IMR-90 (cell line): ENCODE measurements around the gene KCNJ3. TPM values are rescaled to one million over a fixed set of nuclear protein-coding genes. Genes with fewer than 3 reads are reported as not detected.

Experiments
- ATAC-seq: fragments of 200-7000 bp; cut with Tn5 transposase; 2 replicates; pipeline ENCODE4 v1.9.1; 2020; ENCODE audit warnings: low read depth, mild to moderate bottlenecking, moderate library complexity
- BruUV-seq: library from RNA; stranded (reverse); fragments of 400-500 nt; replicated peaks from 2 replicates; lab custom pipeline; 2021; lab: Mats Ljungman, UMichigan
- CTCF ChIA-PET: fragments of 300-600 bp; formaldehyde crosslinking; extraction: SDS; loops from one replicate; lab custom pipeline; 2021; ENCODE audit warnings: antibody characterized with exemption; lab: Yijun Ruan, JAX
- POLR2A ChIA-PET: fragments of 300-600 bp; sonication (Branson Sonifier 250); formaldehyde crosslinking; loops from one replicate; lab custom pipeline; 2022; ENCODE audit warnings: antibody characterized with exemption; ENCODE audit not compliant: unreplicated experiment; lab: Charles Lee
- DNase-seq: peaks from one replicate; pipeline ENCODE4 v3.0.0; 2013
- H2AFZ ChIP-seq: replicated peaks from 2 replicates; pipeline ENCODE3; 2013; ENCODE audit warnings: low read length, mild to moderate bottlenecking; ENCODE audit not compliant: poor library complexity
- H2AK5ac ChIP-seq: 2 replicates; pipeline ENCODE4 v1.6.1; 2013; ENCODE audit warnings: low read depth, low read length, inconsistent platforms
- H2AK9ac ChIP-seq: replicated peaks from 2 replicates; pipeline ENCODE3; 2013; ENCODE audit warnings: mild to moderate bottlenecking, low read depth, low read length, moderate library complexity; ENCODE audit not compliant: poor library complexity
- H2BK120ac ChIP-seq: 2 replicates; pipeline ENCODE4 v1.6.1; 2013; ENCODE audit warnings: low read depth, low read length, inconsistent platforms
- H2BK15ac ChIP-seq: 3 replicates; pipeline ENCODE4 v1.6.1; 2013; ENCODE audit warnings: low read depth, low read length, inconsistent platforms
- H2BK20ac ChIP-seq: 2 replicates; pipeline ENCODE4 v1.6.1; 2013; ENCODE audit warnings: low read depth, mild to moderate bottlenecking, inconsistent platforms, low read length, moderate library complexity
- H2BK5ac ChIP-seq: 2 replicates; pipeline ENCODE4 v1.6.1; 2013; ENCODE audit warnings: mild to moderate bottlenecking, low read depth, low read length, inconsistent platforms; ENCODE audit not compliant: poor library complexity, severe bottlenecking
- H3K14ac ChIP-seq: replicated peaks from 2 replicates; pipeline ENCODE4 v1.6.1; 2013; ENCODE audit warnings: low read depth, low read length, inconsistent platforms
- H3K18ac ChIP-seq: 2 replicates; pipeline ENCODE4 v1.6.1; 2013; ENCODE audit warnings: low read depth, low read length, control low read depth
- H3K23ac ChIP-seq: 2 replicates; pipeline ENCODE4 v1.6.1; 2013; ENCODE audit warnings: low read depth, low read length, inconsistent platforms
- H3K27ac ChIP-seq: 2 replicates; pipeline ENCODE4 v1.5.1; 2013; ENCODE audit warnings: mild to moderate bottlenecking, control low read depth, low read length; ENCODE audit not compliant: insufficient read depth
- H3K27me3 ChIP-seq: 2 replicates; pipeline ENCODE4 v1.6.1; 2013; ENCODE audit warnings: low read length; ENCODE audit not compliant: control insufficient read depth, insufficient read depth
- H3K36me3 ChIP-seq: 2 replicates; pipeline ENCODE4 v1.6.1; 2013; ENCODE audit warnings: low read length, mixed read lengths; ENCODE audit not compliant: control insufficient read depth, insufficient read depth
- H3K4ac ChIP-seq: 2 replicates; pipeline ENCODE4 v1.6.1; 2013; ENCODE audit warnings: low read depth, low read length, inconsistent platforms
- H3K4me1 ChIP-seq: 2 replicates; pipeline ENCODE4 v1.6.1; 2013; ENCODE audit warnings: low read length, mixed read lengths; ENCODE audit not compliant: control insufficient read depth, insufficient read depth
- H3K4me2 ChIP-seq: 2 replicates; pipeline ENCODE4 v1.6.1; 2013; ENCODE audit warnings: low read depth, mild to moderate bottlenecking, control low read depth, low read length, moderate library complexity
- H3K4me3 ChIP-seq: 2 replicates; pipeline ENCODE4 v1.5.1; 2013; ENCODE audit warnings: low read depth, mild to moderate bottlenecking, control low read depth, low read length, moderate library complexity; ENCODE audit not compliant: insufficient read depth
- H3K56ac ChIP-seq: 2 replicates; pipeline ENCODE4 v1.6.1; 2013; ENCODE audit warnings: low read length, inconsistent platforms; ENCODE audit not compliant: insufficient read depth; ENCODE audit errors: extremely low read depth
- H3K79me1 ChIP-seq, 2 experiments: 2 replicates each; pipeline ENCODE4 v1.6.1; 2013; ENCODE audit warnings: low read length in 2 of 2, inconsistent platforms in 1 of 2, low read depth in 1 of 2
- H3K9ac ChIP-seq: 2 replicates; pipeline ENCODE4 v1.6.1; 2013; ENCODE audit warnings: low read depth, low read length, control low read depth
- H3K9me1 ChIP-seq: 2 replicates; pipeline ENCODE4 v1.6.1; 2013; ENCODE audit warnings: low read length, inconsistent platforms; ENCODE audit not compliant: insufficient read depth
- H3K9me3 ChIP-seq: 2 replicates; pipeline ENCODE4 v1.6.1; 2013; ENCODE audit warnings: low read length; ENCODE audit not compliant: control insufficient read depth, insufficient read depth
- H4K20me1 ChIP-seq: 2 replicates; pipeline ENCODE4 v1.6.1; 2013; ENCODE audit warnings: low read length, inconsistent platforms; ENCODE audit not compliant: insufficient read depth
- H4K5ac ChIP-seq: 2 replicates; pipeline ENCODE4 v1.6.1; 2013; ENCODE audit warnings: mild to moderate bottlenecking, low read depth, low read length, control low read depth
- H4K8ac ChIP-seq, 2 experiments: 2 replicates each; pipeline ENCODE4 v1.6.1; 2013; ENCODE audit warnings: low read depth in 2 of 2, low read length in 2 of 2, control low read depth in 1 of 2, inconsistent platforms in 1 of 2
- H4K91ac ChIP-seq: 2 replicates; pipeline ENCODE4 v1.6.1; 2013; ENCODE audit warnings: low read depth, low read length, inconsistent platforms; ENCODE audit not compliant: insufficient read depth
- CEBPB ChIP-seq: IDR thresholded peaks from 2 replicates; pipeline ENCODE4 v1.6.1; 2012; ENCODE audit warnings: low read depth, low read length, improper control_type of control experiment
- CHD1 ChIP-seq: IDR thresholded peaks from 2 replicates; pipeline ENCODE4 v1.6.1; 2012; ENCODE audit warnings: low read depth, low read length, improper control_type of control experiment
- ELK1 ChIP-seq: fragments of 150-350 bp; IDR thresholded peaks from 2 replicates; pipeline ENCODE4 v1.6.1; 2016; ENCODE audit warnings: low read depth, mild to moderate bottlenecking, low read length, moderate library complexity, borderline replicate concordance
- MAFK ChIP-seq: IDR thresholded peaks from 2 replicates; pipeline ENCODE4 v1.6.1; 2012; ENCODE audit warnings: low read depth, low read length, improper control_type of control experiment
- MAZ ChIP-seq: IDR thresholded peaks from 2 replicates; pipeline ENCODE4 v1.6.1; 2012; ENCODE audit warnings: low read depth, mild to moderate bottlenecking, low read length, improper control_type of control experiment, moderate library complexity, borderline replicate concordance
- RCOR1 ChIP-seq: IDR thresholded peaks from 2 replicates; pipeline ENCODE4 v1.6.1; 2012; ENCODE audit warnings: mild to moderate bottlenecking, low read length, improper control_type of control experiment; ENCODE audit not compliant: insufficient replicate concordance
- RFX5 ChIP-seq: IDR thresholded peaks from 2 replicates; pipeline ENCODE4 v1.8.0; 2012; ENCODE audit warnings: low read depth, mild to moderate bottlenecking, low read length, moderate library complexity
- SMC3 ChIP-seq: fragments of 150-350 bp; IDR thresholded peaks from 2 replicates; pipeline ENCODE4 v1.6.1; 2016; ENCODE audit warnings: low read depth, mild to moderate bottlenecking, antibody characterized with exemption, low read length, moderate library complexity
- USF2 ChIP-seq: fragments of 150-350 bp; IDR thresholded peaks from 2 replicates; pipeline ENCODE4 v1.6.1; 2017; ENCODE audit warnings: mild to moderate bottlenecking, antibody characterized with exemption, low read length, low read depth
- WGBS, 2 experiments: methylation state at CpG; one replicate each; pipeline versions ENCODE4 v1.1.5 to v1.1.7; 2013; ENCODE audit warnings: missing lambda C conversion rate in 2 of 2; ENCODE audit not compliant: insufficient read length in 1 of 2; ENCODE audit errors: extremely low coverage in 2 of 2; 5-methylcytosine and 5-hydroxymethylcytosine counted together
- dilution Hi-C: fragments of 300-500 bp; cut with HindIII; formaldehyde crosslinking; loops from one replicate; pipeline ENCODE4 v1.14.3; 2018; ENCODE audit warnings: low sequenced_read_pairs; ENCODE audit not compliant: unreplicated experiment
- in situ Hi-C: fragments of 300-500 bp; cut with MboI; formaldehyde crosslinking; loops from 3 replicates; pipeline ENCODE4 v1.14.3; 2019; ENCODE audit warnings: low sequenced_read_pairs, inconsistent platforms, mixed read lengths
- intact Hi-C: fragments of 100-400 bp; cut with micrococcal nuclease; formaldehyde crosslinking; loops from 2 replicates; pipeline ENCODE4 v1.10.0; 2022
- polyA plus RNA-seq, 3 experiments: library from polyadenylated mRNA; depleted of rRNA; stranded (reverse); fragments of >200 nt; gene quantifications; 2 replicates each; pipeline ENCODE4 v1.2.3, GENCODE V29; 2012; ENCODE audit warnings: low replicate concordance in 1 of 3
- total RNA-seq: library from RNA; depleted of rRNA; stranded (reverse); fragments of >200 nt; gene quantifications from 2 replicates; pipeline ENCODE4 v1.2.3, GENCODE V29; 2012

Gene KCNJ3
- total and polyA plus RNA-seq, 2 of the 4 experiments (the other 2 are of a cell fraction): not detected

- intact Hi-C loops (no loop called here), dilution Hi-C loops (no loop called here), in situ Hi-C loops (no loop called here)
- Histone ChIP-seq H3K4me2 (no peak overlapping the region), H3K18ac (no peak overlapping the region), H3K9me1 (no peaks in the 10 kb centered on the region), H2BK15ac (no peak overlapping the region), H3K56ac (no peak overlapping the region), H4K8ac (no peak overlapping the region), H4K5ac (no peak overlapping the region), H4K20me1 (no peaks in the 10 kb centered on the region), H3K9me3 (peaks cover 5% of the 10 kb centered on the region), H2BK5ac (no peak overlapping the region), H4K91ac (no peak overlapping the region), H3K27ac (no peak overlapping the region), H2AFZ (no peak overlapping the region), H3K9ac (no peak overlapping the region), H2AK5ac (no peak overlapping the region), H3K4ac (no peak overlapping the region), H3K23ac (no peak overlapping the region), H3K36me3 (no peaks in the 10 kb centered on the region), H3K4me1 (no peaks in the 10 kb centered on the region), H3K79me1 (no peaks in the 10 kb centered on the region), H3K27me3 (no peaks in the 10 kb centered on the region), H3K14ac (no peak overlapping the region), H2BK120ac (no peak overlapping the region), H2AK9ac (no peak overlapping the region), H2BK20ac (no peak overlapping the region), H3K4me3 (no peak overlapping the region)
- ATAC-seq (no peak), DNase-seq (no peak)
- ChIA-PET POLR2A (no interaction called here), CTCF (no interaction called here)
- no TSS peak for BruUV-seq
- no peak for TF ChIP-seq CHD1
- no peak for TF ChIP-seq RCOR1
- no peak for TF ChIP-seq USF2
- no peak for TF ChIP-seq RFX5
- no peak for TF ChIP-seq MAFK
- TF ChIP-seq MAZ: no peak
- TF ChIP-seq SMC3: no peak
- TF ChIP-seq ELK1: no peak
- no peak for TF ChIP-seq CEBPB
- no CpG with 5 or more reads among the region's 1 CpG for whole genome bisulfite sequencing, 2 experiments
Measured at GRCh38 chr2:154670083-154670482, 28.4 kb upstream of the KCNJ3 start.
